HG03442 (cell line): ENCODE measurements around the gene PEX16.

ENCODE experiments used
- ATAC-seq: cut with Tn5 transposase; IDR thresholded peaks from one replicate; pipeline ENCODE4 v1.9.1; 2021; ENCODE audit warnings: mild to moderate bottlenecking, moderate library complexity; ENCODE audit not compliant: unreplicated experiment

The PEX16 gene

GRCh38 chr11:45931739-45932138 lies 14.1 kb upstream of the PEX16 start:
- ATAC-seq, result no peak

DNA sequence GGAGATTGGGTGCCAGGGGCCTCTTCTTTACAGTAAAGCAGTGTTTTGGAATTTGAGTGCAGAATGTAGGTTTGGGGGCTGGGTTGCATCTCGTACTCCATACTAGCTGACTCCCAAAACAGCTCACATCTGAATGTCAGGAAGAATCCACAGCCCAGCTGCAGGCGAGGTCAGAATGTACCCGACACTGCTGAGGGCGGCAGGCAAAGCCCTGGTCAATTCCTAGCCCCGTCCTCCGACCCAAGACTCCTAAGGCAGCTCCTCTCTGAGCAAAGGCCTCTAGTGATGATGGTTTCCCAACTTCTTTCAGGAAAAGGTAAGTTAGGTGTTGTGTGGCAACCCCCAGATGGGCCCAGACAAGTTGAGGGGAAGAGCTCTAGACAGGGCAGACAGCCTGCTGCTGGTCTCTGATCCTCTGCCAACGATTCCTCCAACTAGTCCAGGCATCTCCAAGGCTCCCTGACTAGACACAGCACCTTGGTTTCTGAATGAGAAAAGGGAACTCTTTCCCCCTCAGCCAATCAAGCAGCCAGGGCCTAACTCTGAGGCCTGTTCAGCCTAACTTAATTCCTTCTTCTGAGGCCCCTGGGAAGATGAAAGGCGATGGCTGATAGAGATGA lies 13.4 kb upstream of the PEX16 start:
- no peak for ATAC-seq

DNA sequence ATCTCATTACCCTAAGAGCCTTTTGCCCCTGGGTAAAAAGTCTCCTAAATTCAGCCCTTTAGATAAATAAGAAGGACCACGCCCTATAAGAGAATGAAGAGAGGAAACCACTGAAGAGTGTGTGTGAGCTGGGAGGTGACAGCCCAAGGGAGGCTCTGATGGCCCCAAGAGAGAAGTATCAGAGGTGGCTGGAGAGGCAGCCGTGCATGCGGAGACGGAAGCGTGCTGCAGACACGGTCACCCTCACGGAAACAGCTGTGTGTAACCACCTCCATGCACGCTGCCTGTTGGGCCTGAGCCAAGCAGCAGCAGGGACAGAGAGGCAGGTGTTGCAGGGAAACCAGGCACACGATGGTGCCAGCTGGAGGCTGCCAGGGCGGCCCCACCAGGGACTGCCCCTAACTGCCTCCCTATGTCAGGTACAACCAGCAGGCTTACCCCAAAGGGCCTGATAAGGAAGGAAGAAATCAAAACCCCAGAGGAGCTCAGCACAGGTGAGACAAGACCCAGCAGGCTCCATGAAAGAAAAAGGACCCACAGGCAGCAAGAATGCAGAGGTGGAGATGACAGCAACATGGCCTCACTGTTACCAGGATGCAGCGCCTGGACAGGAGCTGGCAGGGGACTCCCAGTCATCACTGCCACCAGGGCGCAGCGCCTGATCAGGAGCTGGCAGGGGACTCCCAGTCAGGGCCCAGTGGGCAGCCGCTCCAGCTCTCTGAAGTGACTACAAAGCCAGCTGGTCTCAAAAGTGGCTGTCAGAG lies 12.5 kb upstream of the PEX16 start:
- ATAC-seq, result peak; percentile 93

GRCh38 chr11:45929486-45930030 lies 11.9 kb upstream of the PEX16 start:
- ATAC-seq, result no peak

DNA sequence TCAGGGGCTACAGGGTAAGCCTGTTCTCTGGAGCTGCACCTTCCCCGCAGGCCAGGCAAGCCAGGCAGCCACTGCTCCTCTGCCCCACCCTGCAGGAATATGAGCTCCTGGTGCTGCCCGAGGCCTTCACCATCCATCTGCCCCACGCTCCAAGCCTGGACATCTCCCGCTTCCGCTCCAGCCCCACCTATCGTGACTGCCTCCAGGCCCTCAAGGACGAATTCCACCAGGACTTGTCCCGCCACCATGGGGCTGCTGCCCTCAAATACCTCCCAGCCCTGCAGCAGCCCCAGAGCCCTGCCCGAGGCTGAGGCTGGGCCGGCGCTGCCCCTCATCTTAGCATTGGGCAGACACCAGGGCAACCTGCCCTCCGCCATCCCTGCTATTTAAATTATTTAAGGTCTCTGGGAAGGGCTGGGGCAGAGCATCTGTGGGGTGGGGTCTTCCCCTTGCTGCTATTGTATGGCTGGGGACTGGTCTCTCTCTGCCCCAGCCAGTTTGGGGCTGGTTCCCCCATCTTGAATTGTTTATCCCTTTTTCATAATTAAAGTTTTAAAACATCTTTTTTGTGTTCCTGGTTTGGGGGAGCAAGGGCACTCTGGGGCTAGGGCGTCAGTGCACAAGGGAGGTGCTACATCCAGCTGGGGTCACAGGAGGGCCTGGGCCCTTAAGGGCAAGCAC lies 11.0 kb upstream of the PEX16 start:
- no peak for ATAC-seq

DNA sequence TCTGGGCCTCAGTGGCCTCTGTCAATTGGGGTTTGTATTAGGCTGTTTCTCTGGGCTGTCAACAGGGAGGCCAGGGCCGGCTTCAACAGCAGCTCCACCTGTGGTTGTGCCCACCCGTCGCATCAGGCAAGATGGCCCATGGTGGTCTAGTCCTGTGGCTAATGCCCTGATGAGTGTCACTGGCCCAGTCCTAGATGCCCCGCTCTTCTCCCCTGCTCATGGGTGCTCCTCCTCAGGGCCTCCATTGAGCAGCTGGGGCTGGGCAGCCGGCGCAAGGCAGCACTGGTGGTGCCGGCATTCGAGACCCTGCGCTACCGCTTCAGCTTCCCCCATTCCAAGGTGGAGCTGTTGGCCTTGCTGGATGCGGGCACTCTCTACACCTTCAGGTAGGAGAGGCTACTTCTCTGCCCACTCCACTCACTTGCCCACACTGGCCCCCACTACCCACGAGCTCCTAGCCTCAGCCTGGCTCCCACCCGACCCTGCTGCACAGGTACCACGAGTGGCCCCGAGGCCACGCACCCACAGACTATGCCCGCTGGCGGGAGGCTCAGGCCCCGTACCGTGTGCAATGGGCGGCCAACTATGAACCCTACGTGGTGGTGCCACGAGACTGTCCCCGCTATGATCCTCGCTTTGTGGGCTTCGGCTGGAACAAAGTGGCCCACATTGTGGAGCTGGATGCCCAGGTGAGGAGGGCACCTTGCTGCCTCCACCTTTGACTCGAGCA lies 10.2 kb upstream of the PEX16 start:
- no peak for ATAC-seq

DNA sequence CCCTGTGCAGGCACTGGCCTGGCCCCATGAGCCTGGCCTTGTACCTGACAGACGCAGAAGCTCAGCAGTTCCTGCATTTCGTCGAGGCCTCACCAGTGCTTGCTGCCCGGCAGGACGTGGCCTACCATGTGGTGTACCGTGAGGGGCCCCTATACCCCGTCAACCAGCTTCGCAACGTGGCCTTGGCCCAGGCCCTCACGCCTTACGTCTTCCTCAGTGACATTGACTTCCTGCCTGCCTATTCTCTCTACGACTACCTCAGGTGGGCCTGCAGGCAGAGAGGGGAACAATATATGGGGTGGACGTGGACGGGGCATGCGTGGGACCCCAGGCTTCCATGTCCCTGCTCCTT lies 9.6 kb upstream of the PEX16 start:
- no peak for ATAC-seq

DNA sequence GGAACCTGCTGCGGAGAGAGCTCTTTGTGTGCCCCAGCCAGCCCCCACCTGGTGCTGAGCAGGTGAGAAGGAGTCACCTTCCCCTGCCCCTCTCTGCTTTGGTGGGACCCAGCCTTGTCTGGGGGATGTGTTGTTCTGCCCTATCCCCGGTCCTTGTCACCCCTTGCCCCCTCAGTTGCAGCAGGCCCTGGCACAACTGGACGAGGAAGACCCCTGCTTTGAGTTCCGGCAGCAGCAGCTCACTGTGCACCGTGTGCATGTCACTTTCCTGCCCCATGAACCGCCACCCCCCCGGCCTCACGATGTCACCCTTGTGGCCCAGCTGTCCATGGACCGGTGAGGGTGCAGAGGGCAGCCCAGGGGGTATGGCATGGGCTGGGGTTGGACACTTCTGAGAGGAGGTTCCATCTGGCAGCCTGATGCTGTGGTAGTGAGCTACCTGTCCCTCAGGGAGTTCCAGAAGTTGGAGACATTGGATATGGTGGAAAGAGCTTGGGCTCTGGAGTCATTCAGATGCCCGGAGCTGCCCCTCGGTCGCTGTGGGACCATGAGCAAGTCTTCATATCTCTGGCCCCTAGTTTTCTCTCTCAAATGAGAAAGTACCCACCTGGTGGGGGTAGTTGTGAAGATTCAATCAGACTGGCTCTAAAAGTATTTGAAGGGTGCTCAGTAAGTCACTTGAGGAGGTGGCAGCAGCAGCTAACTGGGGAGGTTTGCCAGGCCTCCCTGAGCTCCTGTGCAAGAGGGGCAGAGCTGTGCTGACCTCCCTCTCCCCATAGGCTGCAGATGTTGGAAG lies 9.1 kb upstream of the PEX16 start:
- no peak for ATAC-seq

DNA sequence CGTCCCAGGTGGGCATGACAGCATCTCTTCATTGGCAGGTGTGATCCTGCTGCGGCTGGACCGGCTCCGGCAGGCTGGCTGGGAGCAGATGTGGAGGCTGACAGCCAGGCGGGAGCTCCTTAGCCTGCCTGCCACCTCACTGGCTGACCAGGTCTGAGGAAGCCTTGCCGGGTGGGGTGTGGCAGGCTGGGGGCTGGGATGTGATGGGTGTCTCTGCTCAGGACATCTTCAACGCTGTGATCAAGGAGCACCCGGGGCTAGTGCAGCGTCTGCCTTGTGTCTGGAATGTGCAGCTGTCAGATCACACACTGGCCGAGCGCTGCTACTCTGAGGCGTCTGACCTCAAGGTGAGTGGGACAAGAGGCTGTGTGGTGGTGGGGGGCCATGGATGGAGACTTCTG lies 8.3 kb upstream of the PEX16 start:
- no peak for ATAC-seq

DNA sequence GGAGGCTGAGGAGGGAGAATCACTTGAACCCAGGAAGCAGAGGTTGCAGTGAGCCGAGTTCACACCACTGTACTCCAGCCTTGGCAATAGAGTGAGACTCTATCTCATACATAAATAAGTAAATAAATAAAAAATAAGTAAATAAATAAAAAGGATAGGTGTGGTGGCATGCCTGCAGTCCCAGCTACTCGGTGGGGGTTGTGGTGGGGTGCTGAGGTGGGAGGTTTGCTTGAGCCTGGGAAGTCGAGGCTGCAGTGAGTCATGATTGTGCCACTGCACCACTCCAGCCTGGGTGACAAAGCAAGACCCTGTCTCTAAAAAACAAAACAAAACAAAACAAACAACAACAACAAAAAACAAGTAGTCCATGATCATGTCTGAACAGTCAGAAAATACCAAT lies 7.9 kb upstream of the PEX16 start:
- ATAC-seq, result no peak

GRCh38 chr11:45924927-45925326 lies 7.2 kb upstream of the PEX16 start:
- no peak for ATAC-seq

- ATAC-seq, result no peak
Observed at GRCh38 chr11:45924036-45924915, 6.6 kb upstream of the PEX16 start.

- no peak for ATAC-seq
Observed at GRCh38 chr11:45922425-45923082, 4.9 kb upstream of the PEX16 start, which contains the start of gene LARGE2. LARGE2 (plus strand) TSS chr11:45922656; CDS start chr11:45922883, 227 bp downstream.

DNA sequence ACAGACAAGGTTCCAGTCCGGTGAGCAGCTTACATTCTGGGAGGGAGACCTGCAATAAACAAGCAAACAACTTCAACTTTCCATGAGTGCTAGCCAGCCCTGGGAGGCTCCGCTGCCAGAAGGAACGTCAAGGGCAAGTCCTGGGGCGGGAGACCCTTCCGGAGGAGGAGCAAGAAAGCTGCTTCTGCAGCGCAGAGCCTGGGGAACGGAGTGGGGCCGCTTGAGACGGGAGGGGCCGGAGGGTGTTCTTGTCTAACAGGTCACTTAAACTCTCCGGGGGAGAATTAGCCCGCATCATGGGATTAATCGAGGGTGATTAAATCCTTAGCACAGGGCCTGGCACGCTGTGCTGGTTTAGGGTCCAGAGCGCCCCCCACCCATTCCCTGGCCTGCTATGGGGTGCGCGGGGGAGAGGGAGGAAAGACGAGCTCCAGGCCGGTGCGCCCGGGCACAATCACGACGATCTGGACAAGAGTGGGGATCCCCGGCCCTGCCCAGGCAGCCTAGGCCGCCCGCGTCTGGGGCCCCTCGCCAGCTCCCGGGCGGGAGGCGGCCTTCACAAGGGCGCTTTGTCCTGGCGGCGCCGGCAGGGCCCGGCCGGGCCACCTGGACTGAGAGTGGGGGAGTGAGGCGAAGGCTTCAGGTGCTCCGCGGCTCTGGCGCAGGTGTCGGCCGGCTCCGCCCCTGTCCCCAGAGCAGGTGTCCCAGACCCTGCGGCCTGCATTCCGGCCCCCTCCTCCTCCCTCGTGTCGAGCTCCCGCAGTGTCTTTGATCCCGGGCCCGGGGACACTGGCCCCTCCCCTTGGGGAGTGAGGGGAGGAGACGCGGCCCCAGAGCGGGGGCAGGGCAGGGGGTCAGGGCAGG lies 4.1 kb upstream of the PEX16 start:
- ATAC-seq, result no peak

GRCh38 chr11:45920531-45921477 lies 3.1 kb upstream of the PEX16 start:
- no peak for ATAC-seq

DNA sequence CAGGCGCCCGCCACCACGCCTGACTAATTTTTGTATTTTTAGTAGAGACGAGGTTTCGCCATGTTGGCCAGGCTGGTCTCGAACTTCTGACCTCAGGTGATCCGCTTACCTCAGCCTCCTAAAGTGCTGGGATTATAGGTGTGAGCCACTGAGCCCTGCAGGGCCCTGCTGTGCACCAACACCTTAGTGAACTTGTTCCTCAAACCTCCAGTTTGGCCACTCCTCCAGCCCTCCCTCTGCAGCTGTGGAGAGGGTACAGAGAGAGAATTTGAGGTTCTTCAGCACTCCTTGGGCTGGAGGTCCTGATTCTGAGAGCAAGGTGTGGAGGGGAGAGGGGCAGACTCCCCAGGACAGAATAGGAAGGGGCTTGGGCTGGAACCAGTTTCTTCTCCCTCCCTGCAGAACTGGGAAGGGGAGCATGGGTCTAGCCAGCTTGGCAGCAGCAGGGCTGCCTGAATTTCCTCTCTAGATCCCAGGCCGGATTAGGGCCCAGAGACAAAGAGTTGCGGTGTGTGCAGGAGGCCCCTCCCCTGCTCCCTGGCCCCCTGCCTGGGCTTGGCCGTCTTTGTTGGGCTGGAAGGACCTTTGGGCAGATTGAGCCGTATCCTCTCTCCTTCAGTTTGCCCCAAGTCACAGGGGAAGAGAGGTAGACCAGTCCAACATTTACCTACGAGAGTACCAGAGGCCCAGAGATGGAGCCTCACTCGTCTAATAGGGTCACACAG lies 2.3 kb upstream of the PEX16 start:
- ATAC-seq, result no peak
